Cerebellar nuclear complex (tissue), 1 donor: ENCODE data around the gene PRELP.
"Not testable (repeated sequence)": the region's sequence is repeated elsewhere in the genome, so short reads cannot be mapped to it uniquely, and the experiment has no call there.

Experiments
- DNase-seq, 2 experiments: peaks; one replicate each; lab custom pipeline; 2025; lab: John Stamatoyannopoulos, UW

Gene PRELP

GRCh38 chr1:203454986-203455471, 20.6 kb upstream of the PRELP start:
- no peak for DNase-seq

- DNase-seq, result no peak
These were observed 19.9 kb upstream of the PRELP start for GRCh38 chr1:203455706-203456105.

DNA sequence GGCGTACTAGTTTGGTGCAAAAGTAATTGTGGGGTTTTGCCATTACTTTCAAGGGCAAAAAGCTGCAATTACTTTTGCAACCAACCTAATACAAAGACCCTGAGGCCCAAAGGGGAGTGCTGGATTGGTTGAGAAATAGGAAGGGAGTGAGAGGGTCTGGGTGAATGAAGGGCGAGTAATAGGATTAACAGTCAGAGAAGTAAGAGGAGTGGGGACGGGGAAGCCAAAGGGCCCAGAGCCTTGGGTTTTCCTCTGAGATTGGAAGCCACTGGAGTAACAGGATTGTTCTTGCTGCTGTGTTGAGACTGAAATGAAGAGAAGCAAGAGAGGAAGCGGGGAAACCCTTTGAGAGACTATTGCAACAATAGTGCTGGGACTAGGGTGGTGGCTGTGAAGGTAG, 19.0 kb upstream of the PRELP start:
- no peak for DNase-seq

DNA sequence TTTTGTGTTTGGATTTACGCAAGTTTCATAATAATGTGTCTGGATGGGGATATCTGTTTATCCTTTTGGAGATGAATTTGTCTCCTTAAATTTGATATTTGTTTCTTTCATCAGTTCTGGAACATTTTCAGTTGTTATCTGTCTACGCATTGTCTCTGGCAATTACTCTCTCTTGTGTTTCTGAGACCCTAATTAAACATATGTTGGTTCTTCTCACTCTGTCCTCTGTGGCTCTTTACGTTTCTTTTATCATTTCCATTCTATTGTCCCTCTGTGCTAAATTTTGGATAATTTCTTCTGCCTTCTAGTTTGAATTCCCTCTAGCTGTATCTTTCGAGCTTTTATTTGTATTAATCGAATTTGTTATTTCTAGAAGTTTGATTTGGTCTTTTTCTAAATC, 17.5 kb upstream of the PRELP start:
- no peak for DNase-seq

- DNase-seq, result no peak
These were observed 15.9 kb upstream of the PRELP start for GRCh38 chr1:203459671-203460201.

DNA sequence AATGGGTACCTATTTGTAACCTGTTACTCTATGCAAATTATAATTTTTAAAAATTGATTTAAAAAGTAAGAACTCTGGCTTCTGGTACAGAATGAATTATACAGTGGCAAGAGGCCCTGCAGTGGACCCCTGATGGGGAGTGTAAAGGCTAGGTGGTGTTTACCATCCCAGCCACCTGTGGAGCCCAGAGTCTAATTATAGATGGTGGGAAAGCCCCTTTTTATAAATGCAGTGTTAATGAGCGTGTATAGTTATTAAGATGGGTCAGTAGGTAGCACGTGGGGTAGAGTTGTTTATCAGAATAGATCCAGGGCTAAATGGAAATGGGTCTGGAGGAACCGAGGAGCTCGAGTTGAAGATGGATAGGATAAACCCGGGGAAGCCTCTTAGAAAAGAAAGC, 13.9 kb upstream of the PRELP start:
- no peak for DNase-seq

DNA sequence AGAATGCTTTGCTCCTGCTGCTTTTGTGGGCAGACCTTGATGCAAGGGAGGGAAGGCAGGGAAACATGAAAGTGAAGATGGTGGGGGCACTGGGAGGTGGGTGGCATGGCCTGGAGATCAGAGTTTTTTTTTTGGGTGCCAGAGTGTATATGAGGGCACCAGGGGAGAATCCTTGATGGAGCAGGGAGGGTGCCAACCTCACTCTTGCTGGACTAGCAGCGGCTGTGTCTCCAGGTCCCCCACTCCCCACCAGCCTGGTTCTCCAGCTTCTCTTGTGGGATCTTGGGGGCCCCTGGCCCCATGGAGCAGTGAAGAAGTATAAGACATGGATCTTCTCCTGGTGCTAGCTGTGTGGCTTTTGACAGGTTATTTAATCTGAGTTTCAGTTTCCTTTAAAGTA, 13.5 kb upstream of the PRELP start:
- DNase-seq, result no peak

DNA sequence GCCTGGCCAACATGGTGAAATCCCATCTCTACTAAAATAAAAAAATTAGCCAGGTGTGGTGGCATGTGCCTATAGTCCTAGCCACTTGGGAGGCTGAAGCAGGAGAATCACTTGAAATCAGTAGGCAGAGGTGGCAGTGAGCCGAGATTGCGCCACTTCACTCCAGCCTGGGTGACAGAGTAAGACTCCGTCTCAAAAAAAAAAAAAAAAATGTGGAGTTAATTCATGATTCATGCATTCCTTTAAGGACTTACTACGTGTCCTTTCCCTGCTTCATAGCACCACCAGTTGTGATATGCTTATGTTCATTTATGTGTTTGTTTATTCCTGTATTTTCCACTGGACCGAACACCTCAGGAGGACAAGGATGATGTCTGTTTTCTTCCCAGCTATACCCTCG, 12.7 kb upstream of the PRELP start:
- no peak for DNase-seq

GRCh38 chr1:203463469-203464062, 12.0 kb upstream of the PRELP start:
- DNase-seq, result no peak

- no peak for DNase-seq
These were observed 11.4 kb upstream of the PRELP start for GRCh38 chr1:203464226-203464625.

DNA sequence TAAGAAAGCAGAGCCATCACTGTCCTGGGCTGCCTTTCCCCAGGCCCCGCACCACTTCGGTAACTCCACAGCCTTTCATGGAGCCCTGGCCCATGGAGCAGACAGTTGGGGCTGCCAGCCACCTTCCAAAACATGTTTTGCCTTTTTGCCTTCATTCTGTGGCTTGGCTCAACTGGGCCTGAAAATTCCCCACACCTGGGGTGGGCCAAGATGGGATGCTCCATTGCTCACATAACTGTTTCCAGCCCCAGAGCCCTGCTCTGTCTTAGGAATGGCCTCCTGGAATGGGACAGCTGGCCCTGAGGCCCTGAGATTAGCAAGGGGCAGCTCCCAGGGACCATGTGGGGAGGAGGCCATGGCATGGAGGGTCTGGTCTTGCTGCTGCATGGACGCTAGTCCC, 10.9 kb upstream of the PRELP start:
- DNase-seq, result no peak

DNA sequence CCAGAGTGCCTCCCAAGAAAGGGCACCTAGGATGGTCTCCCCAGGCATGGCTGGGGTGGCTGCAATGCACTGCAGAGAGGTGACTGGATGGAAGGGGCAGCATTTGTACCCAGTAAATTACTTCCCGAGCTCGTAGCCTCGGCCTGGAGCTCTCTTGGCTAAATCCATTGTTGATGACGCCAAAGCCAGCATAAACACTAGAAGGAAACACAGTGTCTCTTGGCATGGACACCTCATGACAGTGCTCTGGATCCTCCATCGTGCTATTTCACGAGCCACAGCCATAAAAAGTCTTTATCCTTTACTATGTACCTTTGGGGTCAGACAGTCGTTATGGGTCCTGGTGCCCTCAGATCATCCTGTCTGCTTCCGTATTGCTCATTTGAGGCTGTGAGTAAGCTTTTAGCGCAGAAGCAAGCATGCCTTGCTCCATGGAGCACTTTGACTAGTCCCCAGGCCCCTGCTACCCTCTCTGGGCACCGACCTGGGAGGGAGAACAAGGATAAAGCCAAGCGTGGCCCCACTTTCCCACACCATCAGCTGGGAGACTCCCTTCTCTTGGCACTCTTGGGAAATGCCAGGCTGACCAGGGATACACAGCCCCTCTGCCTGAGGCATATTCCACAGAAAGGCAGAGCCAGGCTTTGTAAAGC, 10.3 kb upstream of the PRELP start:
- DNase-seq, result no peak

- DNase-seq, result no peak
These were observed 9.7 kb upstream of the PRELP start for GRCh38 chr1:203465948-203466347.

DNA sequence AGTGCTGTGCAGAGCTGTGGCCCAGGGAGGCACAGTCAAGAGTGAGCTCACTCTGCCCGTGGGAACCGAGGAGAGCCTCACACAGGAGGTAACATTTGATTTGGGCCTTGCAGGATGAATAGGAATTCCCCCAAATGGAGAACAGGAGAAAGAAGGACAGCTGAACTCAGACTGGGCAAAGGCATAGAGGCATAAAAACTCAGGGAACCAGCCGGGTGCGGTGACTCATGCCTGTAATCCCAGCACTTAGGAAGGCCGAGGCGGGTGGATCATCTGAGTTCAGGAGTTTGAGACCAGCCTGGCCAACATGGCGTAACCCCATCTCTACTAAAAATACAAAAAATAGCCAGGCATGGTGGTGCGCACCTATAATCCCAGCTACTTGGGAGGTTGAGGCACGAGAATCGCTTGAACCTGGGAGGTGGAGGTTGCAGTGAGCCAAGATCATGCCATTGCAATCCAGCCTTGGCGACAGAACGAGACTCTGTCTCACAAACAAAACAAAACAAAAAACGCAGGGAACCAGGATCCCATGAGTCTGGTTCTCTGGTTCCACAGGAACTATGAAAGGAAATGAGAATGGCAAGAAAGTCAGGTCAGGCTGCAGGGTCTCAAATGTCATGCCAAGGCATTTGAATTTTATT, 8.6 kb upstream of the PRELP start:
- DNase-seq, result not testable (repeated sequence)

GRCh38 chr1:203467550-203467921, 8.1 kb upstream of the PRELP start:
- DNase-seq, result no peak

GRCh38 chr1:203468326-203468725, 7.3 kb upstream of the PRELP start:
- no peak for DNase-seq

GRCh38 chr1:203470240-203470639, 5.4 kb upstream of the PRELP start:
- no peak for DNase-seq

- DNase-seq, result no peak
These were observed 3.8 kb upstream of the PRELP start for GRCh38 chr1:203471841-203472240.

GRCh38 chr1:203473281-203473680, 2.3 kb upstream of the PRELP start:
- DNase-seq, result no peak

DNA sequence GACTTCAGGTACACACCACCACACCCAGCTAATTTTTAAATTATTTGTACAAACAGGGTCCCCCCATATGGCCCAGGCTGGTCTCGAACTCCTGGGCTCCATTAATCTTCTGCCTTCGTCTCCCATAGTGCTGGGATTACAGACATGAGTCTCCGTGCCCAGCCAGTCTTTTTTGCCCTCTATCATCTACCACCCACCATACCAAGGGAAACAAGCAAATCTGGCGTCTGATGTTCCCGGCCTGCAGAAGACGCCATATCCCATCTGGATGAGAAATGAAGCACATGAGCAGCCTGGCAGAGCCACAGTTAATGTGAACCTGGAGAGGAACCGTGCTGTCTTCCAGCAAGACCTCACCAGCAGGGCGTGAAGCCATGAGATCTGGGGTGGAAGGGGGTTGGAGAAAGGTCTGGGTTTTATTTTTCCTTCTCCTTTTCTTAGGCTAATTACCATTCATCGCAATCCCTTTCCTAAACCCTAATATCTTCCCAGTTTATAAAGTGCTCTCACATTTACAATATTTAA, 1.8 kb upstream of the PRELP start:
- no peak for DNase-seq

DNA sequence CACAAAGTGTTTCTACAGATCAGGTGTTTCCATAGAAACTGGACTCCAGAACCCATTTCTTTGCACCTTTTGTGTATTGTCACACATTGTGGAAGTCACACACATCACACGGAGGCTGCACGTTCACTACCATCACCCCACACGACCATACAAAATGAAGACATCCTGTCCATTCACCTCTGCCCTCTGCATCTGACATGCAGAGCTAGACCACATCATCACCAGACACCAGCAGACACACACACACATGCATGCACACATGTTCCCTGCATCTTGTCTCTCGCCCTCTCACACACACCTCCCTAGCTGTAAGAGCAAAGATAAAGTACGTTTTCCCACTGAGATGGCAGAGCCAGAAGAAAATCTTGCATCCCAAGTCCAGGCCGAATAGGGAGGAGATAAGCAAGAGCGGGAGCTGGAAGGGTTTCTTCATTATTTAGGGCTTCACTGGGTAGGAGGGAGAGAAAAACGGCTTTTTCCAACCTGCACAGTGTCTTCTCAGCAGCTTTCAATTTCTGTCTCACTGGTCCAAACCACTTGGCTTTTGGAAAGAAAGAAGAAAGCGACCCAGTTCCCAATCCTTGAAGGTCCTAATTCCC, 709 bp downstream of the PRELP start:
- no peak for DNase-seq

DNA sequence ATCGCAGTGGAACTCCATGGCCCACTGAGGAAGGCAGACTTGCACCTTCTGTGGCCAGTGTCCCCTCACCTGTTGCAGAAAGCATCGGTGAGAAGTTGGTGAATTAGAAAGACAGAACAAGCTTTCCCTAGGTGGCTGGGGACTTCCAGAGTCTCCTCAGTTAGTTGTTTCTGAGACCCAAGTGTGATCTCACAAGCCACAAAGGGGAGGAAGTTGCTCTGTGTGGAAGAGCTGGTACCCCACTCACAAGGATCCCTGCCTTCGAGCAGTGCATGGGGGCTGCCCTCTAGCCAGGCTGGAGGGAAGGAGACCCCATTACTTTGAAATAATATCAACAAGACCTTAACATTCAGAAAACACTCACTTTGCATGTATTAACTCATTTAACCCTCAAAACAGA, 2.1 kb downstream of the PRELP start:
- DNase-seq, result no peak

GRCh38 chr1:203478231-203478630, 2.6 kb downstream of the PRELP start:
- DNase-seq, result no peak
